Stimulated activated naive B cell treated with anti-CD40 and anti-IgM and Interleukin-4, amounts not matched to agents 10 μg/mL and 1 μg/mL and 100 μg/mL, for 72 hours (primary cell): ENCODE measurements around the gene MAP7D1.
"Not testable (repeated sequence)": the region's sequence is repeated elsewhere in the genome, so short reads cannot be mapped to it uniquely, and the experiment has no call there.

ENCODE experiments used
- ATAC-seq, 2 donors: fragments of 150-1000 bp; cut with Tn5 transposase; replicated peaks; 2 replicates each; pipeline ENCODE4 v1.10.0; 2021; ENCODE audit warnings: moderate library complexity in 1 of 2
- DNase-seq: peaks from one replicate; pipeline ENCODE4 v3.0.0; 2021
- H3K27ac Mint-ChIP-seq: one replicate; pipeline ENCODE4 v1.8.0; 2022; ENCODE audit warnings: mild to moderate bottlenecking, mixed read lengths
- H3K27me3 Mint-ChIP-seq, 2 donors: one replicate each; pipeline ENCODE4 v1.8.0; 2022; ENCODE audit warnings: mixed read lengths in 2 of 2
- H3K36me3 Mint-ChIP-seq, 2 donors: one replicate each; pipeline ENCODE4 v1.8.0; 2022; ENCODE audit warnings: mixed read lengths in 2 of 2, mild to moderate bottlenecking in 1 of 2
- H3K4me1 Mint-ChIP-seq, 2 donors: one replicate each; pipeline ENCODE4 v1.8.0; 2022; ENCODE audit warnings: mixed read lengths in 2 of 2, mild to moderate bottlenecking in 1 of 2
- H3K4me3 Mint-ChIP-seq, 2 donors: one replicate each; pipeline ENCODE4 v1.8.0; 2022; ENCODE audit warnings: mild to moderate bottlenecking in 2 of 2, mixed read lengths in 2 of 2, moderate library complexity in 1 of 2
- H3K9me3 Mint-ChIP-seq, 2 donors: one replicate each; pipeline ENCODE4 v1.8.0; 2022; ENCODE audit warnings: mixed read lengths in 2 of 2, mild to moderate bottlenecking in 1 of 2

The MAP7D1 gene

GRCh38 chr1:36151845-36152203 lies 4.1 kb upstream of the MAP7D1 start:
- H3K27me3 Mint-ChIP-seq = no peaks in the 10 kb centered on the region
- no peak for DNase-seq
- H3K4me1 Mint-ChIP-seq = peaks cover 48 to 75% of the 10 kb centered on the region in 2 donors
- H3K4me3 Mint-ChIP-seq = peak overlapping the region; percentile 19 to 32
- H3K9me3 Mint-ChIP-seq = no peaks in the 10 kb centered on the region
- no peak for ATAC-seq
- peaks cover 9% of the 10 kb centered on the region in 2 donors for H3K36me3 Mint-ChIP-seq
- H3K27ac Mint-ChIP-seq = peak overlapping the region; percentile 83

GRCh38 chr1:36153476-36153875 lies 2.5 kb upstream of the MAP7D1 start:
- H3K27me3 Mint-ChIP-seq = no peaks in the 10 kb centered on the region
- H3K36me3 Mint-ChIP-seq = peaks cover 8 to 10% of the 10 kb centered on the region in 2 donors
- peak overlapping the region; percentile 71 for H3K27ac Mint-ChIP-seq
- DNase-seq = no peak
- no peaks in the 10 kb centered on the region for H3K9me3 Mint-ChIP-seq
- H3K4me3 Mint-ChIP-seq = no peak overlapping the region
- peaks cover 53 to 77% of the 10 kb centered on the region in 2 donors for H3K4me1 Mint-ChIP-seq
- no peak for ATAC-seq

GRCh38 chr1:36154335-36154734 lies 1.6 kb upstream of the MAP7D1 start:
- peaks cover 8 to 14% of the 10 kb centered on the region in 2 donors for H3K36me3 Mint-ChIP-seq
- no peaks in the 10 kb centered on the region for H3K9me3 Mint-ChIP-seq
- no peaks in the 10 kb centered on the region for H3K27me3 Mint-ChIP-seq
- peaks cover 57 to 78% of the 10 kb centered on the region in 2 donors for H3K4me1 Mint-ChIP-seq
- peak overlapping the region; percentile 99 for H3K27ac Mint-ChIP-seq
- no peak for DNase-seq
- no peak for ATAC-seq
- H3K4me3 Mint-ChIP-seq = peak overlapping the region; percentile 90 to 96

- peak overlapping the region; percentile 99 for H3K27ac Mint-ChIP-seq
- H3K27me3 Mint-ChIP-seq = no peaks in the 10 kb centered on the region
- no peak for ATAC-seq
- H3K36me3 Mint-ChIP-seq = peaks cover 8 to 18% of the 10 kb centered on the region in 2 donors
- H3K9me3 Mint-ChIP-seq = no peaks in the 10 kb centered on the region
- no peak for DNase-seq
- peak overlapping the region; percentile 90 to 96 for H3K4me3 Mint-ChIP-seq
- H3K4me1 Mint-ChIP-seq = peaks cover 60 to 78% of the 10 kb centered on the region in 2 donors
Observed at GRCh38 chr1:36154765-36155407, 1.1 kb upstream of the MAP7D1 start.

GRCh38 chr1:36156329-36157114 lies 562 bp downstream of the MAP7D1 start:
- no peaks in the 10 kb centered on the region for H3K27me3 Mint-ChIP-seq
- H3K36me3 Mint-ChIP-seq = peaks cover 8 to 18% of the 10 kb centered on the region in 2 donors
- H3K4me1 Mint-ChIP-seq = peaks cover 53 to 78% of the 10 kb centered on the region in 2 donors
- H3K9me3 Mint-ChIP-seq = no peaks in the 10 kb centered on the region
- ATAC-seq (peak; percentile 11 to 15), DNase-seq (peak; percentile 31)
- H3K27ac Mint-ChIP-seq = peak overlapping the region; percentile 98
- peak overlapping the region; percentile 95 to 99 for H3K4me3 Mint-ChIP-seq

GRCh38 chr1:36157115-36157903 lies 1.3 kb downstream of the MAP7D1 start:
- DNase-seq (no peak), ATAC-seq (no peak)
- Mint-ChIP-seq H3K36me3 (peaks cover 8 to 24% of the 10 kb centered on the region in 2 donors), H3K4me1 (peaks cover 55 to 78% of the 10 kb centered on the region in 2 donors), H3K27ac (peak overlapping the region; percentile 98), H3K9me3 (no peaks in the 10 kb centered on the region), H3K27me3 (no peaks in the 10 kb centered on the region), H3K4me3 (peak overlapping the region; percentile 95 to 99)

GRCh38 chr1:36157973-36158826 lies 2.2 kb downstream of the MAP7D1 start:
- H3K27me3 Mint-ChIP-seq = no peaks in the 10 kb centered on the region
- H3K36me3 Mint-ChIP-seq = peaks cover 8 to 26% of the 10 kb centered on the region in 2 donors
- H3K4me1 Mint-ChIP-seq = peaks cover 52 to 77% of the 10 kb centered on the region in 2 donors
- H3K27ac Mint-ChIP-seq = peak overlapping the region; percentile 57
- peak overlapping the region; percentile 95 to 99 for H3K4me3 Mint-ChIP-seq
- H3K9me3 Mint-ChIP-seq = no peaks in the 10 kb centered on the region
- ATAC-seq (no peak), DNase-seq (no peak)

- peaks cover 47 to 75% of the 10 kb centered on the region in 2 donors for H3K4me1 Mint-ChIP-seq
- DNase-seq, H3K9me3 Mint-ChIP-seq, ATAC-seq, H3K27me3 Mint-ChIP-seq, H3K4me3 Mint-ChIP-seq: not testable (repeated sequence)
- peaks cover 8 to 26% of the 10 kb centered on the region in 2 donors for H3K36me3 Mint-ChIP-seq
- peak overlapping the region; percentile 98 for H3K27ac Mint-ChIP-seq
Observed at GRCh38 chr1:36158827-36159252, 2.9 kb downstream of the MAP7D1 start.

GRCh38 chr1:36159614-36160387 lies 3.8 kb downstream of the MAP7D1 start:
- no peak for DNase-seq
- H3K9me3 Mint-ChIP-seq = no peaks in the 10 kb centered on the region
- no peak for ATAC-seq
- no peaks in the 10 kb centered on the region for H3K27me3 Mint-ChIP-seq
- H3K4me3 Mint-ChIP-seq = peak overlapping the region; percentile 81 to 87
- H3K27ac Mint-ChIP-seq = peak overlapping the region; percentile 98
- H3K4me1 Mint-ChIP-seq = peaks cover 50 to 77% of the 10 kb centered on the region in 2 donors
- peaks cover 16 to 33% of the 10 kb centered on the region in 2 donors for H3K36me3 Mint-ChIP-seq

- Mint-ChIP-seq H3K4me1 (peaks cover 49 to 73% of the 10 kb centered on the region in 2 donors), H3K27me3 (no peaks in the 10 kb centered on the region), H3K4me3 (peak overlapping the region; percentile 81 to 87), H3K9me3 (no peaks in the 10 kb centered on the region), H3K27ac (peak overlapping the region; percentile 98), H3K36me3 (peaks cover 16 to 35% of the 10 kb centered on the region in 2 donors)
- ATAC-seq (no peak), DNase-seq (no peak)
Observed at GRCh38 chr1:36160388-36160948, 4.5 kb downstream of the MAP7D1 start.

GRCh38 chr1:36160949-36161485 lies 5.1 kb downstream of the MAP7D1 start:
- peak overlapping the region; percentile 98 for H3K27ac Mint-ChIP-seq
- no peaks in the 10 kb centered on the region for H3K27me3 Mint-ChIP-seq
- no peaks in the 10 kb centered on the region for H3K9me3 Mint-ChIP-seq
- H3K4me3 Mint-ChIP-seq = peak overlapping the region; percentile 81 to 87
- H3K36me3 Mint-ChIP-seq = peaks cover 16 to 35% of the 10 kb centered on the region in 2 donors
- peaks cover 50 to 74% of the 10 kb centered on the region in 2 donors for H3K4me1 Mint-ChIP-seq
- DNase-seq (peak; percentile 48), ATAC-seq (peak; percentile 49 to 51)

- DNase-seq (peak; percentile 79), ATAC-seq (peak; percentile 88 to 89)
Observed at GRCh38 chr1:36161641-36162531, 5.9 kb downstream of the MAP7D1 start.

More at GRCh38 chr1:36161641-36162531, 5.9 kb downstream of the MAP7D1 start:
- H3K4me3 Mint-ChIP-seq = peak overlapping the region; percentile 81 to 87
- peaks cover 18 to 39% of the 10 kb centered on the region in 2 donors for H3K36me3 Mint-ChIP-seq
- H3K4me1 Mint-ChIP-seq = peaks cover 55 to 76% of the 10 kb centered on the region in 2 donors
- H3K27ac Mint-ChIP-seq = peak overlapping the region; percentile 98
- no peaks in the 10 kb centered on the region for H3K27me3 Mint-ChIP-seq
- no peaks in the 10 kb centered on the region for H3K9me3 Mint-ChIP-seq
